ENCODE data around the gene ZNF319.

ZNF319 gene

DNA sequence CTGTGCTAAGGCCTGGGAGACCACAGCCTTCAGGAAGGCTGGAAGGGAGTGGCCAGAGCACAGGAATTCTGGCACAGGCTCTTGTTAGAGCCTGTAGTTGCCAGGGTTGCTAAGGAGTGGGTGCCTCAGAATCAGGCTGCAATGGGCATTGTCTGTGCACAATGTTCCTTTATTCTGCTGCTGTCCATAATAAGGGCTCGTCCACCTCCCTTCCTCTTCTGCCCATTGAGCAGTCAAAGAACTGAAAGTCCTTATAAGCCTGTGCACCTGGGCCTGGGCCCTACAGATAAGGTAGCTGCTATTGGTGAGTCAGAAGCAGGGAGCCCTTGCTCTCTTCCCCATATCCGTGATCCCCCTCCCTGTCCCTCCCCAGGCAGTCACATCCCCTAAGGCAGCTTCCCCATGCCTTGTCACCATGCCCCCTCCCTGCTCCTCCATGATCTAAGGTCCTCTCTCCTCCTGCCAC, 24.1 kb downstream of the ZNF319 start:
- no peak for DNase-seq

DNA sequence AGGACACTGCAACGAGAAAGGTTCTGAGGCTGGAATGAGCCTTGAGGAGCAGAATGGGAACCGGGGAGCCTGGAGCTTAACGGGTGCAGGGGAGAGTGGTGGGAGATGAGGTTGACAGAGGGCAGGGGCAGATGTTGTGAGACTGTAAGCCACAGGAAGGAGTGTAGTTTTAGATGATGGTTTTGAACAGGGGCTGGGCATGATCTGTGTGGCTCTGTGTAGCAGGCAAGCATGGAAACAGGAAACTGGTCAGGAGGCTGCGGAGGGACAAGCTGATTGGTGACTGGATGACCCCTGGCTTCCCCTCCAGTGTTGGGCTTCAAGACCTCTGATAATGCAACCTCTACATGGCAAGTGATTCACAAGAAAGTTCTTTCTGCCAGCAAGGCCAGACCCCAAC, 28.2 kb downstream of the ZNF319 start:
- DNase-seq = no peak

DNA sequence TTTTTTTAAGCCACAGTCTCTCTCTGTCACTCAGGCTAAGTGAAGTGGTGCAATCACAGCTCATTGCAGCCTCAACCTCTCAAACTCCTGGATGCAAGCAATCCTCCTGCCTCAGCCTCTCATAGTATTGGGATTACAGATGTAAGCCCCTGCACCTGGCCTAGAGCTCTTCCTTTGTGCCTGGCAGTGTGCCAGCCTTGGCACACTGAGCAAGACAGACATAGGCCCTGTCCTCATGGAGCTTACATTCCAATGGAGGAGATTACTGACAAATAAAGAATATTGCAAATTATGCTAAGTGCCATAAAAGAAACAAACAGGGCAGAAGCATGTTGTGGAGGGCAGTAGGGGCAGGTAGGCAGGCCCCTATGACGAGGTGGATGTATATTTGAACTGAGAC, 28.6 kb downstream of the ZNF319 start:
- DNase-seq = no peak

DNA sequence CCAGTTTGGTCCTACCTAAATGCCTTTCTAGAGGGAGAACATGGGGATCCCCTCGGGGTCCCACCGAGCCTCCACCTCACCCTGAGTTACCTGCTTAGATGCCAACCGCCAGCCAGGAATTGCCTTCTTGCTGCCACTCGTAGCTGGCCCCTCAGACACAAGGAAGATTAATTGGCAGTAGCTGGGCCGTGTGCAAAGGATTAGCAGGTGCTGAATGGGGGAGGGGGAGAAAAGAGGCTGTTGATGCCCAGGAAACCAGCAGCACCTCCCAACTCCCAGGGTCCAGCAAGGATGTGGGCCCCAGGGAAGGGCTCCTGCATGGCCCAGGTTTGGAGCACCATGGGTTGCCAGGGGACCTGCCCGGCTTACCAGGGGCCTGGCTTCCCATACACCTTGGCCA, 29.5 kb downstream of the ZNF319 start, which contains the start of gene CNGB1:
CNGB1 (minus strand) TSS at position 159 of the 400 bp plus-strand sequence. CDS start 3,842 bp downstream, outside the sequence.
- DNase-seq = no peak

DNA sequence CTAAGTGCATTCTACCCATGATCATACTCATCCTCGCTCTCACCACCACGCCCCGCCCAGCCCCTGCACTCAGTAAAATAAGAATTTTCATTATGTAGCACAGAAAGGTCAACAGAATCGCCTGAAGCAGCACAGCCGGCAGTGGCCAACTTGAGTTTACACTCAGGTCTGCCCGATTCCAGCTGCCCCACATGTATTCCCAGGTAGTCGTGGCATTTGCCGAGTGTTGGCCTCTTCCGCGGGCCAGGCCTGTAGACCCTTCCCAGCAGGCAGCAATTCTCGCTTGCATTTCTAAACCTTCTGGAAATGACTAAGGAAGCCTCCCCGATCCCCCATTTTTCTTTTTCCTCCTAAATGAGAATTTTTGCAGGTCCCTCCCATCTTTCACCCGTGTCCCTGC, 30.2 kb downstream of the ZNF319 start:
- no peak for DNase-seq

DNA sequence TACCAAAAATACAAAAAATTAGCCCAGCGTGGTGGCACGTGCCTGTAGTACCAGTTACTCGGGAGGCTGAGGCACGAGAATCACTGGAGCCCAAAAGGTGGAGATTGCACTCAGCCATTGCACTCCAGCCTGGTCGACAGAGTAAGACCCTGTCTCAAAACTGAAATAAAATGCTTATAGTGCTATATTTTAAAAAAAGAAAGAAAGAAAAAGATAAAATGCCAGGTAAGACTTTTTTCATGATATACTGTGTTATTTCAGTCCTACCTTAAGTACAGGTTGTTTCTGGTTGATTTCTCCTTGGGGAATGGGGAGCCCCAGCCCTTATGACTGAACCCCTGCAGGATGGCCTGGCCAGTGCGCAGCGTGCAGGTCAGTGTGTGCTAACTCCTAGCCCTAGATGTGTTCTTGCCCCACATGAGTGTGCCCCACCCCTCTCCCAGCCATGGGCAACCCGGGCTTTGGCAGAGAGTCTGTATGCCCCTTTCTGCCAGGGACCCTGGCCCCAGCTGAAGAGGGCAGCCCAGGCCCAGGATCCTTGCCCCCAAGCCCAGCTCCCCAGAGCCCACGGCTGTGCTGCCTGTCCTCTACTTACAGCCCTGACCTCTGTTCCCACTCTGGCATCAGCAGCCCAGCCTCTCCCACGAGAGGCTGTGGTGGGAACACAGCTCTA, 30.9 kb downstream of the ZNF319 start:
- no peak for DNase-seq

DNA sequence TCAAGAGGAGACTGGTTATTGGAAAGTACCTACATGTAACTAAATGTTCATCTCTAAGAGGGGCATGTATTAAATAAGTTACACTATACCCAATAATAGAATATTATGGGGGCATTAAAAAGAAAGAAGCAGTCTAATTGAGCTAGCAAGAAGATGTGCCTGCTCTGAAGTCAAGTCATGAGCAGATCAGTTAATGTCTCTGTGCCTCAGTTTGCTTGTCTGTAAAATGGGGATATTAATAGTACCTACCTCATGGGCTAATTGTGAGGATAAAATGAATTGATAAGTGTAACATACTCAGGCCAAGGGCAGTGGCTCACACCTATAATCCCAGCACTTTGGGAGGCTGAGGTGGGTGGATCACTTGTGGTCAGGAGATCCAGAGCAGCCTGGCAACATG, 32.6 kb downstream of the ZNF319 start:
- no peak for DNase-seq

DNA sequence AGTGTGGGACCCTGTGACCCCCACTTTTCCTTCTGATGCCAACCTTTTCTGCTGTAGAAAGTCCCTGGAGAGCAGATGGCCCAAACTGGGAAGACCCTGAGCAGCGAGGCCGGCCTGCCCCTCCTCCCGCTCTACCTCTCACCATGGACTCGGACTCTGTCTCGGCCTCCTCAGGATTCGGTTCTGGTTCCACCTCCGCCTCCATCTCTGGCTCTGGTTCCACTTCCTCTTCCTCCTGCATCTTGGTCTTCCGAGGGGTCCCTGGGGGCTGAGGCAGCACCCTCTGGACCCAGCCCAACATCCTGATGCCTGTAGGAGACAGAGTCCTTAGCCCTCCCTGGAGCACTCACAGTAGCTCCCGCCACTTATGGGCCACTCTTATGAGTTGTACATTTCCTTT, 33.5 kb downstream of the ZNF319 start:
- DNase-seq = no peak

DNA sequence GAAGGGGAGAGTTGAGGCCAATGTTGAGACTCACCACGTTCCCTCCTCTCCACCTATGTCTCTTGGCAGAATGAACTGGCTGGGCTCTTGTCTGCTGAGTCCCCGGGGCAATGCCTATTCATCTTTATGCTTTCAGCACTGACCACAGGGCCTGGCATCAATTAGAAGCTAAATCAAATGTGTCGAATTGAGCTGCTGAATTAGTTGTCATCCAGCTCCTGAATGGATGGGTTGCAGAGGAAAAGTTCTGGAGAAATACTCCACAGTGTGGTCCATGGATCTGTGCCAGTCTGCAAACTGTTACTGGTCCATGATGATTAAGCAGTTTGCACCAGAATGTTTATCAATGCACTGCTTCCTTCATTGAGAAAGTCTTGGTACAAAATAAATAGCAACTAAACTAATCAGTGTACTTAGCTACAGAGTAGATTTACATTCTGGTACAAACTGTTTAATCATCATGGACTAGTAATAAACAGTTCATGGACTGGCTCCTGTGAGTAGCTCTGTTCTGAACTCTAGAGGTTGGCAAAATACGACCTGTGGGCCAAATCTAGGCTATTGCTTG, 34.2 kb downstream of the ZNF319 start:
- no peak for DNase-seq

DNA sequence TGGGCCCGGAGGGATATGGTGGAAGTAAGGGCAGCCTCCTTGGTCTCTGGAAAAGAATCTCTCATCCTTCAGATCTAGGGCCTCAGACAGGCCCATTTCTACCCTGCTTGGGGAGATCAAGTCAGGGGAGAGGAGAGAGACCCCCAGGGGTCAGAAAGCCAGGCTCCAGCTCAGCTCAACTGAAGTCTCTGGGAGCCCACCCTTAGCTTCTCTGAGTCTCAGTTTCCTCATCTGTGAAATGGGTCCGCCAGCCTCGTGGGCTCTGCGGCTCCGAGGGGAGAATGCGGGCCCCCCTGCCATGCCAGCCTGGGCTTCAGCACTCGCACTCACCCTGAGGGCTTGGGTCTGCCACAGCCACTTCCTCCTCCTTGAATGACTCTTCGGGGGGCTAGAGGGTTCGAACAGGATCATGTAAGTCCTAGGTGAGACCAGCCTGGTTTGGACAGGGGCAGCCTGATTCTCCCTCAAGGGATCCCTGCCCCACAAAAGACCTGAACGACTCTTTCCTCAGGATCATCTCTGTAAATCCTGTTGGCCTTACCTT, 36.2 kb downstream of the ZNF319 start:
- DNase-seq = no peak

DNA sequence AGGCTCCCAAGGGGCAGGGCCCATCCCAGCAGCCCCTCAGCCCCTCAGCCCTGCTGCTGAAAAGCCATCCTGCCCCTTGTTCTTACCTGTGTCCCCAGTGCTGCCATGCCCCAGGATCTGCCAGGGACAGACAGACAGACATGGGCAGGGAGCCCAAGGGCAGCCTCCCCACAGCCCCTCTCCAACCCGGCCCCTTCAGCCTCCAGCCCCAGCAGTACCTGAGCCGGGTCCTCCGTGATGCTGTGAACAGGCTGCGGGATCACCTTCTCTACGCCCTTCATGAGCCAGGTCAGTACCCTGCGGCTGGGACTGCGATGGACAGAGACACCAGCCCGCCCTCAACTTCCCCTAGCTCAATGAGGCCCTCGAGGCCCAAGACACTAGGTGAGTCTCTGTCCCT, 37.7 kb downstream of the ZNF319 start:
- DNase-seq = no peak

DNA sequence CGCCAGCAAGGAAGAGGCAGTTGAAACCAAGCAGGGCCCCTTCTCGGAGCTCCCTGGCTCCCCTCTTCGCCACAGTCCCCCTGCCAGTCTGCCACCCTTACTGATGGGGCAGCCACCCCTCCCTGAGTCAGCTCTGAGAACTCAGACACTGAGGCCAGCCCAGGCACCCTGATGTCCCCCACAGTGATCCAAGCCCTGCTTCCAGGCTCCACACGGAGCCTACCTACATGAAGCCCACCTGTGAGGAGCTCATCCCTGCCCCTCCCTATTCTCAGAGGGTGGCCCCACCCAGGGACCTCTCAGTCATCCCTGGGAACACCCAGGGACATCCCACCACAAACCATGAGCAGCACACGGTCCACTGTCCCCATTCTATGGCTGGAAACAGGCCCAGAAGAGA, 38.4 kb downstream of the ZNF319 start:
- no peak for DNase-seq

DNA sequence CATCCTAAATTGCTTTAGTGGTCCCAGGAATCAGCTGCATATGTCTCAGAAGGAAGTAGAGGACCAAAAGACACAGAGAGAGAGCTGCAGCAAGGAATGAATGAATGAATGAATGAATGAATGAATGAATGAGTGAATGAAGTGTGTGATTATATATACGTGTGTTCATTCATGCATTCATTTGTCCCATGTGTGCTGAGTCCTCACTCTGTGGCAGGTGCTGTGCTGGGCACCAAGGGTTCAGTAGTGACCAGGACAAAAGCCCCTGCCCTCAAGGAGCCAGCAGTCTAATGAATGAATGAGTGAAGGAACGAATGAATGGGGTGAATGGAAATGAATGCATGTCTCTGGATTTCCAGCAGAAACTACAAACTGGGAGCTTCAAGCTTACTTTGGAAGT, 38.9 kb downstream of the ZNF319 start:
- DNase-seq = no peak

DNA sequence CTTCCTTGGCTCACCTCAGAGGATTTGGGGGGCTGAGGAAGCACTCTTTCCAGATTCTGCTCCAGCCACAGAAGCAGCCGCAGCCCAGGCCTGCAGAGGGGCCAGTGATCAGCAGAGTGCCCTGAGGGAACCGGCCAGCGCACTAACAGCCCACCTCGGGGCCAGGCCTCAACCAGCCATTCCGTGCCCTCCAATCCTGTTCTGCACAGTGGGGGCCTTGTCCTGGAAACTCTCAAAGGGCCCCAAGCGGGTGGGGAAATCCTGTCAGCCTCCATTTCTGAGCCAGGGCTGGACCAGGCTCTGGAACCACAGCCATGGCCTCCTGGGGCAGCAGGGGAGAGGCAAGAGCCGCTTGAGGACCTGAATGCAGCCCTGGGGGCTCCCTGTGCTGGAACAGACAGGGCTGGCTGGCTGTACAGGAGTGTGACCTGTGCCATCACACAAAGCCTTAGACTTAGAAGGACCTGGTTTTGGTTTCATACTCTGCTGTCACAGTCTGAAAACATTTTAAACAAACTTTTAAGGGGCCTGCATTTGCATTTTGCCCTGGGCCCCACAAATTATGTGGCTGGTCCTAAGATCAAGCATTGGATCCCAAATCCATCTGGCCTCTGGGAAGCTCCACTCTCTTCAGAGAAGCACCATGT, 39.5 kb downstream of the ZNF319 start:
- DNase-seq = no peak

DNA sequence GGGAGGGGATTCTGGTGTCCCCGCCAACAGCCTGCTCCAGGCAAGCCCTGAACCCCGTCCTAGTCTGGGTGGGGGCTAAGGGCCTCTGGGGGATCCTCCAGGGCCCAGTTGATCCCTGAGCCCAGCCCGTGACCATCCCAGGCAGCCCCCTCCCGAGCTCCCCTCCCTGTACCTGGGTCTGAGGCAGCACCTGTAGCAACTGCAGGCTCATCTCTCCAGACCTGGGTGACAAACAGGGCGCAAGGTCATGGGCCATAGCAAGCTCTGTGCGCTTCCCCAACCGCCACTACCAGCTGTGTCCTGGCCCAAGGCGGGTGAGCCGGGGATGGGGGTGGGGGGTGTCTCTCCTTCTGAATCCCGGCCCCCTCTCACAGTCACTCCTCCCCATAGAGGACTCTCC, 40.2 kb downstream of the ZNF319 start:
- no peak for DNase-seq

DNA sequence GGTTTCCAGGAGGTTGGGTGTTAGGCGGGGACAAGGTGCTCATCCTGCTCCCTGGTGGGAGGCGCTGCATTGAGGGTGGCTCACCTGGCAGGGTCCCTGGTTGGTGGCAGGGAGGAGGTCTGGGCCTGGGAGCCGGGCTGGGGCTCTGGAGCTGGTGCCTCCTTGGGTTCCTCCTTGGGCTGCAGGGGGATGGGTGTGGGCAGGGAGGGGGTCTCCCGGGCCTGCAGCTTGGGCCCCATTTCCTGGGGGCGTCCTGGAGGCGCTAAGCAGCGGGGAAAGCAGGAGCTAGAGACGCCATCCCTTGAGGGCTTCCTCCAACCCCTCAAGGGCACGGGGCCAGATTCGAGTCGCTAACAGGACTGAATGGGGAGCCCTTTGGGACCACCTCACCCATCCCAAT, 40.7 kb downstream of the ZNF319 start:
- DNase-seq = no peak

DNA sequence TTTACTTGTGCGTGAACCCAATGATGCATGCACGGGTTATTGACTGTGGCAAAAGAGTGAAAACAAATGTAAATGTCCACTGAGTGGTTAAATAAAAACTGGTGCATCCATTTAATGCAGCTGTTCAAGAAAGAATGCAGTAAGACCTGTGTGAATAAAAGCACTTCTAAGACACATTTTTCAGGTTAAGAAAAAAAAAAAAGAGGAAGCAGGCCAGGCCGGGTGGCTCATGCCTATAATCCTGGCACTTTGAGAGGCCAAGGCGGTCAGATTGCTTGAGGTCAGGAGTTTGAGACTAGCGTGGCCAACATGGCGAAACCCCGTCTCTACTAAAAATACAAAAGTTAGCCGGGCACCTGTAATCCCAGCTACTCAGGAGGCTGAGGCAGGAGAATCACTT, 41.4 kb downstream of the ZNF319 start:
- no peak for DNase-seq

DNA sequence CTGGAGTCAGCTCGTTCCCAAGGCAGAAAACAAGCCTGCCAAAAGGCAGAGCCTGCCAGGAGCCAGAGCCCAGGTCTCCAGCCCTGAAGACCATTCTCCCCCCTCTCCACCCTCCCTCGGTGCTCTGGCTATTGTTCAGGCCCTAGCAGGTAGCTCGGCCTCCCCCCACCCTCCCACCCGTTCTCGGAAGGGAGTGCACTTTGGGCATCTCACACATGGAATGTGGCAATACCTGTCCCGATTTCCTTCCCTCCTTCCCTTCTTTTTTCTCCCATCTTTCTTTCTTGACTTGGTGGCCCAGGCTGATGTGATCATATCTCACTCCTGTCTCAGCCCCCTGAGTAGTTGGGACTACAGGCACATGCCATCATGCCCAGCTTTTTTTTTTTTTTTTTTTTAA, 41.9 kb downstream of the ZNF319 start:
- no peak for DNase-seq

DNA sequence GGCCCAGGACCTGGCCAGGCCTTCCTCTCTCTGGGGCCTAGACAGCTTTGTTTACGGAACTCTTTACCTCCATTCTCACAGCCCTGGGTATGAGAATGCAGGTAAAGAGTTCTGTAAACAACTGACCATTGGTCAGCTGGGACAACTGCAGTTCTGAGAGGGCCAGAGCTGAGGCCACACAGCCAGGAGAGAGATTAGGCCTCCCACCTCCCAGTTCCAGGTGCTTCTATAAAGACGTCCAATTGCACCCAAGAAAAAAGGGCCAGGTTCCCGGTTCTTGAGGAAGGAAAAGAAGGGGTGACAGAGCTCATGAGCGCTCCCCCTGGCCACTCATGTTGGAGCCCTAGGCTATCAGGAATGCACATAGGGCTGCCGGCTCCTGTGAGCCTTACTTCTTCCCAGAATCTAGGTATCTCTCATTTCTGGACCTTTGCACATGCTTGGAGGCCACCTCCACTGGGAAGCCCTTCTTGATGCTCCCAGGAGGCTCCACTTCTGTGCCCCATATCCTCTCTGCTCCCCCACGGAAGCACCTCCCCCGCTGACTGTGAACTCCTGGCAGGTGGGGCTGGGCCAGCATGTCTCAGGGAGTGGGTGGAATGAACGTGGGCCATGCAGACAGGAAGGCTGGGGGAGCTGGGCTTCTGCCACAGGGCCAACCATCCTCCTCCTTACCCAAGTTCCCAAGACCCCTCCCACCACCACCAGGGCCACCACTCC, 42.6 kb downstream of the ZNF319 start:
- DNase-seq = no peak

DNA sequence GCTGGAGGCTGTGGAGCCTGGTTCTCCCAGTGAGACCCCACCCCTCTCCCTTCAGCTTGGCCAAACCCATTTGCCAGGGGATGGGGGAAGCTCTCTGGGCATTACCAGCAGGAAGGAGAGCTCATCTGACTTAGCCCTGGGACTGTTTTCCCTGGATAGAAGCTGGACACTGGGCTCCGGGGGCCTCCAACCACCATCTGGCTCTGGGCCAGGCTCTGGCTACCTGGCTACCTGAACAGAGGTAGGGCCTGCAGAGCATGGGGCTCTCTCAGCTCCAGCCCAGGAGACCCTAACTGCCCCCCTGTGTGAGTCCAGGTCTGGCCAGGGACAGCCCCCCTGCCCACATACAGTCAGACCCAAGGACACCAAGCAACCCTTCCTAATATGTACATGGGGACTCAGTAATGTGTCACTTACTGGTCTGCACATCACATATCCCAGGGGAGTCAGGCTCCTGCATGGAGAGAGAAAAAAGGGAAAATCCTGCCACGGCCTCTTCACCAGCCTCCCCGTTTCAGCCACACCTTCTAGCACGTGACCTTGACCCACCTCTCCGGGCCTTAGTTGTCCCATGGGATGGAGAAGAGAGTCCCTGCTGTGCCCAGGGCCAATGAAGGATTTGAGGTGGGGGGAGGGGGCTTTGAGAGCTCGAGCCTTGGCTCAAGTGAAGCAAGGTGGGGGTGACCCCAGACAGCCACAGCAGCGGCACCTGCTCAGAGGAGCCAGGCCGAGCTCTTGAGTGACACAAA, 43.4 kb downstream of the ZNF319 start:
- DNase-seq = no peak

DNA sequence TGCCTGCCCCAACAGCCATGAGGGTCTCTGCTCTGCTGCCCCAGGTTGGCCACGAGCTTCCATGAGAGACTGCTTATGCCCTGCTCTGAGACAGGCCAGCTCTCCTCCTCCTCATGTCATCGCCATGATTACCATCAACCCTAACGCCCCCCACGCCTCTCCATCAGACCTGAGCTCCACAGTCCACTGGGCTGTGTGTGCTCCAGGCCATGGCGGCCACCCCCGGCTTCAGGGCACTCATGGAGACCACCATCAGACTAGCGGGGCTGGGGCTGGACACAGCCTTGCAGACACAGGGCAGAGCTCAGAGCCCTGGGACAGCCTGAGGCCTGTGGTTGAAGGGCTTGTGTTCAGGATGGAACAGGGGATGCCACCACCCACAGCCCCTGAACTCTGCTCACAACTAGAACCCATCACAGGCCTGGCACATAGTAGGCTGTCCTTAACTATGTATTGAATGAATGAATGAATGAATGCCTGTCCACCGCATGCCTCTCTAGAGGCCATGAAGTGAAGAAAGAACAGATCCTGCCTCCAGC, 44.1 kb downstream of the ZNF319 start:
- DNase-seq = no peak

DNA sequence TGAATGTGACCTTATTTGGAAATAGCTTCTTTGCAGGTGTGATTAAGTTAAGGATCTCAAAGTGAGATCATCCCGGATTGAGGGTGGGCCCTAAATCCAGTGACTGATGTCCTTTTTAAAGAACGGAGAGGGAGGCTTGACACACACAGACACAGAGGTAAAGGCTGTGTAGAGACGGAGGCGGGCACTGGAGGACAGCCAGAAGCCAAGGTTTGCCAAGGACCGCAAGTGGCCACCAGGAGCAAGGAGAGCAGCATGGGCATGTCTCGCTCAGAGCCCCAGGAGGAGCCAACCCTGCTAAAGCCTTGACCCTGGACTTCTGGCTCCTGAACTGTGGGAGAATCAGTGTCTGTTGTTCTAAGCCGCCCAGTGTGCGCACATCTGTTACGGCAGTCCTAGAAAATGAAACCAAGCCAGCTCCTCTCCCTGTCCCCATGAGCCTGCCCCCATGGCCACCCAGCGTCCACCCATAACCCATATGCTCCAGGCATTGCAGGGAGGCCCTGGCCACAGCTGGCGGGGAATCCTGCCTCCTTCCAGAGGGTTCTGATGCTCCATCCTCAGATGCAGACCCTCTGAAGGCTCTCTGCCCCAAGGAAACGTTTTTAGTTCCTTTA, 44.8 kb downstream of the ZNF319 start:
- DNase-seq = no peak
